Caco-2 (cell line): ENCODE data around the gene TSPAN18. TPM values are rescaled to one million over a fixed set of nuclear protein-coding genes. Genes with fewer than 3 reads are reported as not detected.

ENCODE experiments used
- BruUV-seq: library from RNA; stranded (reverse); fragments of 400-500 nt; replicated peaks from 2 replicates; lab custom pipeline; 2021; lab: Mats Ljungman, UMichigan
- CTCF ChIA-PET: fragments of 300-600 bp; sonication (Branson Sonifier 250); formaldehyde crosslinking; loops from one replicate; lab custom pipeline; 2022; ENCODE audit warnings: antibody characterized with exemption; lab: Charles Lee
- POLR2A ChIA-PET: fragments of 300-600 bp; sonication (Branson Sonifier 250); formaldehyde crosslinking; loops from one replicate; lab custom pipeline; 2022; ENCODE audit warnings: antibody characterized with exemption; lab: Charles Lee
- DNase-seq, 2 experiments: peaks; one replicate each; pipeline versions ENCODE4 v3.0.0 to v3.0.0-alpha.2; 2020 to 2022
- H3K27me3 ChIP-seq: replicated peaks from 2 replicates; pipeline ENCODE4 v1.6.0; 2011; ENCODE audit warnings: low read length; ENCODE audit not compliant: control insufficient read depth, insufficient read depth
- H3K36me3 ChIP-seq: 2 replicates; pipeline ENCODE4 v1.5.1; 2011; ENCODE audit warnings: low read length; ENCODE audit not compliant: control insufficient read depth, insufficient read depth
- H3K4me1 ChIP-seq: fragments of 250-450 bp; sonication (Bioruptor Pico); 2 replicates; pipeline ENCODE4 v1.5.1; 2020; ENCODE audit warnings: mild to moderate bottlenecking
- H3K4me3 ChIP-seq: 2 replicates; pipeline ENCODE4 v1.5.1; 2011; ENCODE audit warnings: low read depth, mild to moderate bottlenecking, control low read depth, low read length
- H3K9me3 ChIP-seq: fragments of 250-450 bp; sonication (Bioruptor Pico); 2 replicates; pipeline ENCODE4 v1.5.1; 2020; ENCODE audit warnings: mild to moderate bottlenecking, moderate library complexity
- H3K27ac Mint-ChIP-seq: one replicate; pipeline ENCODE4 v1.8.0; 2022; ENCODE audit warnings: mixed read lengths; ENCODE audit not compliant: unreplicated experiment
- H3K27me3 Mint-ChIP-seq: one replicate; pipeline ENCODE4 v1.8.0; 2022; ENCODE audit warnings: mixed read lengths; ENCODE audit not compliant: insufficient read depth, unreplicated experiment
- H3K36me3 Mint-ChIP-seq: one replicate; pipeline ENCODE4 v1.8.0; 2022; ENCODE audit warnings: mild to moderate bottlenecking, mixed read lengths; ENCODE audit not compliant: insufficient read depth, unreplicated experiment
- H3K4me1 Mint-ChIP-seq: one replicate; pipeline ENCODE4 v1.8.0; 2022; ENCODE audit warnings: low read depth, mixed read lengths; ENCODE audit not compliant: unreplicated experiment
- H3K4me3 Mint-ChIP-seq: one replicate; pipeline ENCODE4 v1.8.0; 2022; ENCODE audit warnings: mild to moderate bottlenecking, moderate library complexity, mixed read lengths; ENCODE audit not compliant: unreplicated experiment
- H3K9me3 Mint-ChIP-seq: one replicate; pipeline ENCODE4 v1.8.0; 2022; ENCODE audit warnings: mixed read lengths; ENCODE audit not compliant: unreplicated experiment
- intact Hi-C: fragments of 100-400 bp; cut with micrococcal nuclease; formaldehyde crosslinking; loops from one replicate; pipeline ENCODE4 v1.10.0; 2022; ENCODE audit not compliant: unreplicated experiment
- total RNA-seq: library from RNA; stranded (reverse); gene quantifications from 2 replicates; pipeline ENCODE4 v1.2.3, GENCODE V29; 2022
- TF ChIP-seq, protein P1 (sequence below), 2 experiments: fragments of 200-600 bp in 1 of 2; IDR thresholded peaks; 1 replicate in 1 of 2; 2 replicates in 1 of 2; pipeline versions ENCODE4 v1.5.1 to v1.8.0; 2011 to 2022; ENCODE audit warnings: antibody characterized with exemption in 1 of 2, control low read depth in 1 of 2, inconsistent platforms in 1 of 2, low read depth in 1 of 2, low read length in 1 of 2, mild to moderate bottlenecking in 1 of 2, moderate library complexity in 1 of 2; ENCODE audit not compliant: insufficient read depth in 1 of 2, severe bottlenecking in 1 of 2, unreplicated experiment in 1 of 2

The TSPAN18 gene
- total RNA-seq, 1 experiment from 2014 or later = 7.4 TPM

DNA sequence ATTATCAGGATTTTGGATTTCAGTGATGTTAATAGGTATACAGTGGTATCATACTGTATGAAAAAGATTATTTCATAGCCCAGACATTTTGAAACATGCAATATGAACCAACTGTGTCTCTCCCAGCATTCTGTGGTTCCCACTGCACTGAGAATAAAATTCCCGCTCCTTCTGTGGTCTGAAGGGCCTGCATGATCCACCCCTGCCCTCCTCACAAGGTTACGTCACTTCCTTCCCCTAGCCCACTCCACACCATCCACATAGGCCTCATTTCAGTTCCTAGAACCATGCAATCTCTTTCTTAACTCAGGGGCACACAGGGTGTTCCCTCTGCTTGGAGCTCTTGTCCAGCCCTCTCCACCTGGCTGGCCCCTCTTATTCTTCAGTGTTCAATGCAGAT lies 103.1 kb downstream of the TSPAN18 start:
- Mint-ChIP-seq H3K27ac (no peak overlapping the region), H3K4me1 (peaks cover 6% of the 10 kb centered on the region)
- POLR2A ChIA-PET = no interaction called here

DNA sequence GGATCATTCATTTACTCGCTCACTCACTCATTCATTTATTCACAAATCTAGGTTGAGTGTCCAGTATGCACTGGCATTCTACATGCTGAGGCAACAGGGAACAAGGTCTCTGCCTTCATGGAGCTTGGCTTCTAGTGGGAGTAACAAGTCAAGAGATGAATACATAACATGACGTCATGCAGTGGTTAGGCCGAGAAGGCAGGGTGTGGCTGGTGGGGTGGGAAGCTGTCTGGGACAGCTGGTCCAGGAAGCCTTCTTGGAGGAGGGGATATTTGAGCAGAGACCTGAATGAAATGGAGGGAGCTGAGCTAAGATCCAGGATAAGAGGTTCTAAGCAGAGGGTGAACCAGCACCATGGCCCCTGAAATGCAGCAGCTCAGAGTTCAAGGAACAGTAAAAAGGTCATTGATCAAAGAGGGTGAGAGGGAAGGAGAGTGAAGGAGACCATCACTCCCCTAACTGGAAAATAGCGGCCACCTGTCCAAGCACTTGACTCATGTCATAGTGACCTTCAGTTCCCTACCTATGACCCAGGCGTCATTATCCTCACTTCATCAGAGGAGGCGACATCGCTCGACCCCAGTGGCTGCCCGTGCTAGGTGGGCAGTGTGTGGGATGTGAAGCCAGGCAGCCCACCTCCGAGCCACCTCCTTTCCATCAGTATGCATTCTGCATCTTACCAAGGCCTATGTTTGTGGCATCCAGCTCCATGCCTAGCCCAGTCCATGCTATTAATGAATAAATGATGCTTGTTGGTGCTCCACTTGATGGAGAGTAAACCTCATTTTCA lies 105.0 kb downstream of the TSPAN18 start:
- H3K4me3 Mint-ChIP-seq = no peak overlapping the region
- CTCF ChIA-PET = no interaction called here
- no peaks in the 10 kb centered on the region for H3K27me3 Mint-ChIP-seq
- Histone ChIP-seq H3K4me3 (no peak overlapping the region), H3K9me3 (no peaks in the 10 kb centered on the region), H3K27me3 (no peaks in the 10 kb centered on the region), H3K36me3 (no peaks in the 10 kb centered on the region), H3K4me1 (peaks cover 17% of the 10 kb centered on the region)
- intact Hi-C loops = no loop called here
- H3K27ac Mint-ChIP-seq = peak overlapping the region; percentile 25
- H3K4me1 Mint-ChIP-seq = peaks cover 6% of the 10 kb centered on the region
- BruUV-seq = no TSS peak
- TF ChIP-seq, protein P1, sequence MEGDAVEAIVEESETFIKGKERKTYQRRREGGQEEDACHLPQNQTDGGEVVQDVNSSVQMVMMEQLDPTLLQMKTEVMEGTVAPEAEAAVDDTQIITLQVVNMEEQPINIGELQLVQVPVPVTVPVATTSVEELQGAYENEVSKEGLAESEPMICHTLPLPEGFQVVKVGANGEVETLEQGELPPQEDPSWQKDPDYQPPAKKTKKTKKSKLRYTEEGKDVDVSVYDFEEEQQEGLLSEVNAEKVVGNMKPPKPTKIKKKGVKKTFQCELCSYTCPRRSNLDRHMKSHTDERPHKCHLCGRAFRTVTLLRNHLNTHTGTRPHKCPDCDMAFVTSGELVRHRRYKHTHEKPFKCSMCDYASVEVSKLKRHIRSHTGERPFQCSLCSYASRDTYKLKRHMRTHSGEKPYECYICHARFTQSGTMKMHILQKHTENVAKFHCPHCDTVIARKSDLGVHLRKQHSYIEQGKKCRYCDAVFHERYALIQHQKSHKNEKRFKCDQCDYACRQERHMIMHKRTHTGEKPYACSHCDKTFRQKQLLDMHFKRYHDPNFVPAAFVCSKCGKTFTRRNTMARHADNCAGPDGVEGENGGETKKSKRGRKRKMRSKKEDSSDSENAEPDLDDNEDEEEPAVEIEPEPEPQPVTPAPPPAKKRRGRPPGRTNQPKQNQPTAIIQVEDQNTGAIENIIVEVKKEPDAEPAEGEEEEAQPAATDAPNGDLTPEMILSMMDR (IDR thresholded peaks at IDR 0.05; ENCODE audit: insufficient read depth in 1 of 2, low read depth in 1 of 2, low read length in 1 of 2, severe bottlenecking in 1 of 2, unreplicated experiment in 1 of 2) = no peak
- no peaks in the 10 kb centered on the region for H3K36me3 Mint-ChIP-seq
- no peaks in the 10 kb centered on the region for H3K9me3 Mint-ChIP-seq
- POLR2A ChIA-PET = no interaction called here
- DNase-seq = no peak

More for the DNA sequence above, 103.1 kb downstream of the TSPAN18 start:
- Histone ChIP-seq H3K4me1 (peaks cover 15% of the 10 kb centered on the region), H3K4me3 (no peak overlapping the region), H3K27me3 (no peaks in the 10 kb centered on the region), H3K9me3 (no peaks in the 10 kb centered on the region), H3K36me3 (no peaks in the 10 kb centered on the region)
- Mint-ChIP-seq H3K36me3 (no peaks in the 10 kb centered on the region), H3K9me3 (no peaks in the 10 kb centered on the region), H3K27me3 (no peaks in the 10 kb centered on the region), H3K4me3 (no peak overlapping the region)
- TF ChIP-seq, protein P1 (IDR thresholded peaks at IDR 0.05; ENCODE audit: insufficient read depth in 1 of 2, low read depth in 1 of 2, low read length in 1 of 2, severe bottlenecking in 1 of 2, unreplicated experiment in 1 of 2) = no peak
- BruUV-seq = no TSS peak
- DNase-seq = no peak
- CTCF ChIA-PET = no interaction called here
- intact Hi-C loops = no loop called here

DNA sequence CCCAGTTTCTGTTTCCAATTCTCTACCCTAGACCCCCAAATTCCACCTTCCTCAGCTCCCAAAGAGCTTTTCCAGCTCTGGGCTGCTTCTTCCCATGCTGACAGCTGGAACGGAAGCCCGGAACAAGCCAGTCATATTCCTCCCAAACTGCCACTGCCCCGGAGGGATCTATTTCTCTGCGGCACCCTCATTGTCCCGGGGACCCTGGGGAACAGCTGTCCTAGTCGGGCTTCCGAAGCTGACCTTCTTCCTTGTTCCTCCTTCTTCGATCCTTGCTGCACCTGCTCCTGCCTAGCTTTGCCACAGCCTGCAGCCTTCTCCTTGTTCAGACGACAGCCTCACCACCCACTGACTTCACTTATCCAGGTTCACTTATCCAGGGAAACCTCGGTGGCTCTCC lies 105.7 kb downstream of the TSPAN18 start:
- Histone ChIP-seq H3K27me3 (no peaks in the 10 kb centered on the region), H3K4me1 (peaks cover 17% of the 10 kb centered on the region), H3K36me3 (no peaks in the 10 kb centered on the region), H3K9me3 (no peaks in the 10 kb centered on the region), H3K4me3 (no peak overlapping the region)
- CTCF ChIA-PET = no interaction called here
- TF ChIP-seq, protein P1 (IDR thresholded peaks at IDR 0.05; ENCODE audit: insufficient read depth in 1 of 2, low read depth in 1 of 2, low read length in 1 of 2, severe bottlenecking in 1 of 2, unreplicated experiment in 1 of 2) = no peak
- Mint-ChIP-seq H3K27me3 (no peaks in the 10 kb centered on the region), H3K9me3 (no peaks in the 10 kb centered on the region), H3K4me1 (peaks cover 6% of the 10 kb centered on the region), H3K36me3 (no peaks in the 10 kb centered on the region), H3K27ac (peak overlapping the region; percentile 25), H3K4me3 (no peak overlapping the region)
- no peak for DNase-seq
- intact Hi-C loops = no loop called here
- BruUV-seq = no TSS peak
- POLR2A ChIA-PET = no interaction called here
